ENCODE results near the gene TMTC2.

Gene TMTC2

GRCh38 chr12:82663893-82664292, 22.8 kb upstream of the TMTC2 start:
- Histone ChIP-seq H3K4me1 (ENCODE audit: low read length) (no peaks in the 10 kb centered on the region), H3K27ac (ENCODE audit: low read length) (no peak overlapping the region), H3K4me3 (ENCODE audit: low read length) (no peak overlapping the region), H4K20me1 (ENCODE audit: insufficient read depth, low read length) (no peaks in the 10 kb centered on the region), H3K9ac (ENCODE audit: low read length) (no peak overlapping the region), H2AFZ (ENCODE audit: low read depth, low read length) (no peak overlapping the region), H3K79me2 (ENCODE audit: low read length) (no peaks in the 10 kb centered on the region), H3K9me3 (ENCODE audit: insufficient read depth, low read length) (no peaks in the 10 kb centered on the region), H3K36me3 (replicated peaks; ENCODE audit: low read depth, low read length) (no peaks in the 10 kb centered on the region), H3K27me3 (ENCODE audit: low read depth, low read length) (no peaks in the 10 kb centered on the region), H3K4me2 (ENCODE audit: low read length) (no peak overlapping the region)
- TF ChIP-seq, protein P1, sequence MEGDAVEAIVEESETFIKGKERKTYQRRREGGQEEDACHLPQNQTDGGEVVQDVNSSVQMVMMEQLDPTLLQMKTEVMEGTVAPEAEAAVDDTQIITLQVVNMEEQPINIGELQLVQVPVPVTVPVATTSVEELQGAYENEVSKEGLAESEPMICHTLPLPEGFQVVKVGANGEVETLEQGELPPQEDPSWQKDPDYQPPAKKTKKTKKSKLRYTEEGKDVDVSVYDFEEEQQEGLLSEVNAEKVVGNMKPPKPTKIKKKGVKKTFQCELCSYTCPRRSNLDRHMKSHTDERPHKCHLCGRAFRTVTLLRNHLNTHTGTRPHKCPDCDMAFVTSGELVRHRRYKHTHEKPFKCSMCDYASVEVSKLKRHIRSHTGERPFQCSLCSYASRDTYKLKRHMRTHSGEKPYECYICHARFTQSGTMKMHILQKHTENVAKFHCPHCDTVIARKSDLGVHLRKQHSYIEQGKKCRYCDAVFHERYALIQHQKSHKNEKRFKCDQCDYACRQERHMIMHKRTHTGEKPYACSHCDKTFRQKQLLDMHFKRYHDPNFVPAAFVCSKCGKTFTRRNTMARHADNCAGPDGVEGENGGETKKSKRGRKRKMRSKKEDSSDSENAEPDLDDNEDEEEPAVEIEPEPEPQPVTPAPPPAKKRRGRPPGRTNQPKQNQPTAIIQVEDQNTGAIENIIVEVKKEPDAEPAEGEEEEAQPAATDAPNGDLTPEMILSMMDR (IDR thresholded peaks at IDR 0.05; ENCODE audit: low read depth, low read length): no peak
- no peak for TF ChIP-seq EZH2phosphoT487 (IDR thresholded peaks at IDR 0.05; ENCODE audit: low read depth)

DNA sequence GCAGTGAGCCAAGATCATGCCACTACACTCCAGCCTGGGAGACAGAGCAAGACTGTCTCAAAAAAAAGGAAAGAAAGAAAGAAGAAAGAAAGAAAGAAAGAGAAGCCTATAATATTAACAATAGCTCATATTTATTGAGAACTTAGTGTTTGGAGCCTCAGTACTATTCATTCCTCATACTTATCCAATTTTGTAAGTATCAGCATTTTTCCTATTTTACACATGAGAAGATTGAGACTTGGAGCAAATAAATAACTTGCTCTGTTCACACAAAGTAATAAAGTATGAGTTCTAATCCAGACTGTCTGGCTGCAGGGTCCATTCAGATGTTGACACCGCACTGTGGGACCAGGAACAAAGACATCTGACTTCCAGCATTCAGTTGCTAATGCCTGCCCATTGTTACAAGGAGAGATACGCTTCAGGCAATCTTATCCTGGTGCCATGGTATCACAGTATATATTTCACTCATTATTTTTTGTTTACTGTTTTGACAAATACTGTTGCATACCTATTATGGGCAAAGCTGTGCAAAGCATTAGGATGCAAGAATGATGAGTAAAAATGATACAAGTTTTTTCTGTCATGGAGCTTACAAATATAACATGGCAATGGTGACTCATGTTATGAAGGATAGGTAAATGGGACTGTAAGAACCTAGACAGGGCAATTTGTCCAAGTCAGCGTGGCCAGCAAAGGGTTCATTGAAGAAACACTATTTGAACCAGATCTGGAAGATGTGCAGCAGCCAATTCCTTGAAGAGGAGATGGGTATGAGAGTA, 21.4 kb upstream of the TMTC2 start:
- no peak overlapping the region for H3K4me3 ChIP-seq (ENCODE audit: low read length)
- H2AFZ ChIP-seq (ENCODE audit: low read depth, low read length): no peak overlapping the region
- H3K4me2 ChIP-seq (ENCODE audit: low read length): no peak overlapping the region
- no peak overlapping the region for H3K27ac ChIP-seq (ENCODE audit: low read length)
- no peaks in the 10 kb centered on the region for H3K27me3 ChIP-seq (ENCODE audit: low read depth, low read length)
- TF ChIP-seq, protein P1 (IDR thresholded peaks at IDR 0.05; ENCODE audit: low read depth, low read length): no peak
- no peak for TF ChIP-seq EZH2phosphoT487 (IDR thresholded peaks at IDR 0.05; ENCODE audit: low read depth)
- no peaks in the 10 kb centered on the region for H3K9me3 ChIP-seq (ENCODE audit: insufficient read depth, low read length)
- no peak overlapping the region for H3K9ac ChIP-seq (ENCODE audit: low read length)
- no peaks in the 10 kb centered on the region for H3K36me3 ChIP-seq (replicated peaks; ENCODE audit: low read depth, low read length)
- no peaks in the 10 kb centered on the region for H3K79me2 ChIP-seq (ENCODE audit: low read length)
- H3K4me1 ChIP-seq (ENCODE audit: low read length): no peaks in the 10 kb centered on the region
- no peaks in the 10 kb centered on the region for H4K20me1 ChIP-seq (ENCODE audit: insufficient read depth, low read length)

DNA sequence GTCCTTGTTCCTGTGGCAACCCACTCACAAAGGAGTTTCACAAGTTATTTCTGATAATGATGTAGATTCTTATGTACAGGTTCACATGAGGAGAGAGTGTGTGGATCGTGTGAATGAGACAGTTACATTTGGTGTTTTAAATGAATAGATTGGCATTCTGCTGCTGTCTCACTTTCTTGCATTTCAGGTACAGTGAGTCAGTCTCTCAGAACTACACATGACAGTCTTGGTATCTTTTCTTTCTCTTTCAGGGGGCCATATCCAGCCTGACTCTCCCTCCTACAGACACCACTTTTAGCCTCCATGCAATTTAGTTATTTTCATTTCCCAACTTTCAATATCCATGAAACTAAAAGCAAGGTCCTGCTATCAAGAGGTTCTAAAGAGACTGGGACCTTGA, 19.9 kb upstream of the TMTC2 start:
- no peaks in the 10 kb centered on the region for H3K79me2 ChIP-seq (ENCODE audit: low read length)
- TF ChIP-seq, protein P1 (IDR thresholded peaks at IDR 0.05; ENCODE audit: low read depth, low read length): no peak
- no peak for TF ChIP-seq EZH2phosphoT487 (IDR thresholded peaks at IDR 0.05; ENCODE audit: low read depth)
- H4K20me1 ChIP-seq (ENCODE audit: insufficient read depth, low read length): no peaks in the 10 kb centered on the region
- no peaks in the 10 kb centered on the region for H3K36me3 ChIP-seq (replicated peaks; ENCODE audit: low read depth, low read length)
- H3K4me2 ChIP-seq (ENCODE audit: low read length): no peak overlapping the region
- H3K27me3 ChIP-seq (ENCODE audit: low read depth, low read length): no peaks in the 10 kb centered on the region
- no peak overlapping the region for H2AFZ ChIP-seq (ENCODE audit: low read depth, low read length)
- H3K9ac ChIP-seq (ENCODE audit: low read length): no peak overlapping the region
- H3K27ac ChIP-seq (ENCODE audit: low read length): no peak overlapping the region
- H3K4me1 ChIP-seq (ENCODE audit: low read length): no peaks in the 10 kb centered on the region
- H3K9me3 ChIP-seq (ENCODE audit: insufficient read depth, low read length): no peaks in the 10 kb centered on the region
- H3K4me3 ChIP-seq (ENCODE audit: low read length): no peak overlapping the region

- Histone ChIP-seq H3K9me3 (ENCODE audit: insufficient read depth, low read length) (no peaks in the 10 kb centered on the region), H3K27ac (ENCODE audit: low read length) (no peak overlapping the region), H3K36me3 (replicated peaks; ENCODE audit: low read depth, low read length) (no peaks in the 10 kb centered on the region), H3K4me1 (ENCODE audit: low read length) (no peaks in the 10 kb centered on the region), H4K20me1 (ENCODE audit: insufficient read depth, low read length) (no peaks in the 10 kb centered on the region), H3K9ac (ENCODE audit: low read length) (no peak overlapping the region), H3K79me2 (ENCODE audit: low read length) (no peaks in the 10 kb centered on the region), H3K4me3 (ENCODE audit: low read length) (no peak overlapping the region), H3K27me3 (ENCODE audit: low read depth, low read length) (no peaks in the 10 kb centered on the region), H3K4me2 (ENCODE audit: low read length) (no peak overlapping the region), H2AFZ (ENCODE audit: low read depth, low read length) (no peak overlapping the region)
- TF ChIP-seq, protein P1 (IDR thresholded peaks at IDR 0.05; ENCODE audit: low read depth, low read length): no peak
- no peak for TF ChIP-seq EZH2phosphoT487 (IDR thresholded peaks at IDR 0.05; ENCODE audit: low read depth)
These were observed 15.0 kb upstream of the TMTC2 start for GRCh38 chr12:82671673-82672195.
